Anterior cingulate cortex (tissue), 58 donors: ENCODE results near the gene ANO1.
A peak's percentile ranks its signal among the peaks of the same experiment; 100 is the strongest.

Experiments used
- DNase-seq, 58 donors: peaks; one replicate each; lab custom pipeline; 2025; lab: John Stamatoyannopoulos, UW

The ANO1 gene

GRCh38 chr11:70132641-70133040 lies 54.5 kb downstream of the ANO1 start:
- DNase-seq: no peak

GRCh38 chr11:70133771-70134335 lies 55.7 kb downstream of the ANO1 start:
- no peak for DNase-seq

GRCh38 chr11:70134490-70134889 lies 56.4 kb downstream of the ANO1 start:
- DNase-seq: no peak

GRCh38 chr11:70135142-70135541 lies 57.0 kb downstream of the ANO1 start:
- DNase-seq: no peak

GRCh38 chr11:70135625-70136059 lies 57.5 kb downstream of the ANO1 start:
- DNase-seq: no peak

- no peak for DNase-seq
Measured at GRCh38 chr11:70137383-70137782, 59.3 kb downstream of the ANO1 start.

- DNase-seq: no peak
Measured at GRCh38 chr11:70138403-70138802, 60.3 kb downstream of the ANO1 start.

GRCh38 chr11:70139785-70140410 lies 61.8 kb downstream of the ANO1 start:
- DNase-seq: no peak

- DNase-seq: no peak
Measured at GRCh38 chr11:70140711-70141485, 62.8 kb downstream of the ANO1 start.

GRCh38 chr11:70141486-70142220 lies 63.5 kb downstream of the ANO1 start:
- DNase-seq: peak in 5 of 58 donors; percentile 1 to 23 (median 7)

- peak in 1 of 58 donors; percentile 8 for DNase-seq
Measured at GRCh38 chr11:70142221-70142875, 64.2 kb downstream of the ANO1 start.

GRCh38 chr11:70144262-70144661 lies 66.1 kb downstream of the ANO1 start:
- no peak for DNase-seq

- DNase-seq: no peak
Measured at GRCh38 chr11:70145071-70145470, 67.0 kb downstream of the ANO1 start.

GRCh38 chr11:70145841-70146240 lies 67.7 kb downstream of the ANO1 start:
- DNase-seq: no peak

GRCh38 chr11:70146299-70146698 lies 68.2 kb downstream of the ANO1 start:
- DNase-seq: no peak

- no peak for DNase-seq
Measured at GRCh38 chr11:70146895-70147520, 68.9 kb downstream of the ANO1 start.

GRCh38 chr11:70147668-70148067 lies 69.6 kb downstream of the ANO1 start:
- DNase-seq: no peak

- no peak for DNase-seq
Measured at GRCh38 chr11:70151671-70152070, 73.6 kb downstream of the ANO1 start.

GRCh38 chr11:70153133-70153727 lies 75.1 kb downstream of the ANO1 start:
- DNase-seq: no peak

GRCh38 chr11:70155386-70155785 lies 77.3 kb downstream of the ANO1 start:
- no peak for DNase-seq
